Right lobe of liver (tissue), 6 donors: Measurements from ENCODE around the gene SDK1. TPM values are rescaled to one million over a fixed set of nuclear protein-coding genes. Genes with fewer than 3 reads are reported as not detected.

Source experiments
- ATAC-seq, 4 donors: fragments of 200-7000 bp; cut with Tn5 transposase; one replicate each; pipeline ENCODE4 v1.9.1; 2020; ENCODE audit warnings: mild to moderate bottlenecking in 4 of 4, moderate library complexity in 4 of 4
- DNase-seq, 3 donors: peaks; one replicate each; pipeline ENCODE4 v3.0.0-alpha.2; 2020
- H3K27ac ChIP-seq, 3 donors: fragments of 200-600 bp; one replicate each; pipeline ENCODE4 v1.8.0; 2022
- H3K27me3 ChIP-seq, 2 donors: fragments of 200-600 bp; one replicate each; pipeline ENCODE4 v1.8.0; 2022
- H3K36me3 ChIP-seq, 4 donors: fragments of 200-600 bp; sonication (generic) in 1 of 4; one replicate each; pipeline versions ENCODE4 v1.5.1 to v1.8.0; 2017 to 2022; ENCODE audit warnings: control low read depth in 1 of 4
- H3K4me1 ChIP-seq, 4 donors: fragments of 200-600 bp; sonication (generic) in 1 of 4; one replicate each; pipeline versions ENCODE4 v1.5.1 to v1.8.0; 2017 to 2022; ENCODE audit warnings: control low read depth in 1 of 4
- H3K4me3 ChIP-seq, 3 donors: fragments of 200-600 bp; one replicate each; pipeline ENCODE4 v1.8.0; 2022
- H3K9me3 ChIP-seq, 4 donors: fragments of 200-600 bp; sonication (generic) in 1 of 4; one replicate each; pipeline versions ENCODE4 v1.5.1 to v1.8.0; 2017 to 2022; ENCODE audit warnings: control low read depth in 1 of 4
- CTCF ChIP-seq, 4 donors: fragments of 200-600 bp in 3 of 4; fragments of 450-650 bp in 1 of 4; IDR thresholded peaks; one replicate each; pipeline versions ENCODE4 v1.5.1 to v1.8.0; 2016 to 2022; ENCODE audit warnings: antibody characterized with exemption in 4 of 4, mild to moderate bottlenecking in 2 of 4
- POLR2A ChIP-seq: fragments of 450-650 bp; IDR thresholded peaks from one replicate; pipeline ENCODE4 v1.6.1; 2017; ENCODE audit warnings: antibody characterized with exemption, mild to moderate bottlenecking
- WGBS: methylation state at CpG from one replicate; pipeline ENCODE4 v1.1.6; 2018; ENCODE audit warnings: low coverage, low lambda C conversion rate; ENCODE audit not compliant: insufficient coverage; ENCODE audit errors: missing lambda C conversion rate; 5-methylcytosine and 5-hydroxymethylcytosine counted together
- intact Hi-C, 2 donors: fragments of 100-400 bp; cut with DNase I; formaldehyde crosslinking; loops; one replicate each; pipeline versions ENCODE4 v1.11.2 to v1.14.1; 2022
- total RNA-seq, 6 experiments: library from RNA; depleted of rRNA in 2 of 6; stranded (reverse); fragments of >200 nt in 2 of 6; fragmentation: NEBNext Ultra II Directional in 3 of 6; extraction: Animal tissue kit (Norgen Biotek cat#: 25700) in 3 of 6; gene quantifications; one replicate each; pipeline versions ENCODE4 v1.1.0 to v1.2.4, GENCODE V29; 2016 to 2023
- donor health status: DM: no; HTN: yes; CAD: no.
- donor health status: DM: no; HTN: no; CAD: no.
- donor health status: DM: no; HTN: no; CAD: no.
- donor health status: DM: no; HTN: yes; CAD: no.
- donor health status: DM: no; HTN: yes; CAD: no.

SDK1 gene
- total RNA-seq, 6 experiments from 2014 or later: 0.07 to 1.4 (median 0.65) TPM

DNA sequence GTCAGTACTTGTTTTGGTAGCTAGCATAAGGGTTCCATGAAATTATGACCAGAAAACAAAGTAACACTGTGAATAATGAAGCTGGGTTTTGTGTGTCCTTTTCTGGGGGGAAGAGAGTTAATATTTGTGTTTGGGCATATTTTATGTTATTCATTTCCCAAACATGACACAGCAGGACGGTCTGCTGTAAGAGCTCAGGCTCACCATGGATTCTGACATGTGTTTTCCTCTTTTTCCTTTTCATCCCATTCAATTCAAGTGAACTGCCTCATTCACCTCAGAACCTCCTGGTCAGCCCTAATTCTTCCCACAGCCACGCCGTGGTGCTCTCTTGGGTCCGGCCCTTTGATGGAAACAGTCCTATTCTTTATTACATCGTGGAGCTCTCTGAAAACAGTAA lies 685.9 kb downstream of the SDK1 start:
- Histone ChIP-seq H3K27ac (no peak overlapping the region), H3K4me1 (no peaks in the 10 kb centered on the region), H3K4me3 (no peak overlapping the region), H3K36me3 (no peaks in the 10 kb centered on the region), H3K9me3 (no peaks in the 10 kb centered on the region), H3K27me3 (no peaks in the 10 kb centered on the region)
- TF ChIP-seq POLR2A (no peak), CTCF (IDR thresholded peaks at IDR 0.05) (no peak)
- intact Hi-C loops: no loop called here
- DNase-seq (no peak), ATAC-seq (no peak)
- WGBS: 78% methylated on average over 5 of the region's 5 CpGs

DNA sequence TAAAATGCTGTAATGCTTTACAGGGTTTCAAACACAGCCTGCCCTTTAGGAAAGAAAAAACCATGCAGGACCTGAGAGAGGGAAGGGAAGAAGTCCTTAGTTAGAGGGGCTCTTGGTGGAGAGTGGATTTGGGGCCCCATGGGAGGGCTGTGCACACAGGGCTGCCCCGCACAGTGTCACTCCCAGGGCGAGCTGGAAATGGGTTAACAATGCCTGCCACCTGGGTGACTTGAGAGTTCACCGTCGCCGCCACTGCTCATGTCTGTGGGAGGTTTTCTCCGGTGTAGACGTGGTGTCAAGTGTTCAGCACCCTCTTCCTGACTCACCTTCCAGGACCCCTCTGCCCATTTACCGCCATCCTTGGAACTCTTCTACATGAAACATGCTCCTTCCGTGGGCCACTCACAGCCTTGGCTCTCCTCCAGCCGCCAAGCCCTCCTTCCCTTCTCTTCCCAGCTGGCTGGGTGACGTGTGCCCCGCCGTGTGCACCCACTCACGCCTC lies 686.4 kb downstream of the SDK1 start:
- Histone ChIP-seq H3K4me3 (no peak overlapping the region), H3K36me3 (no peaks in the 10 kb centered on the region), H3K27ac (no peak overlapping the region), H3K9me3 (no peaks in the 10 kb centered on the region), H3K4me1 (no peaks in the 10 kb centered on the region), H3K27me3 (no peaks in the 10 kb centered on the region)
- no peak for DNase-seq
- TF ChIP-seq POLR2A (no peak), CTCF (IDR thresholded peaks at IDR 0.05) (no peak)
- ATAC-seq: no peak
- 31% methylated on average over 7 of the region's 14 CpGs for WGBS
- intact Hi-C loops: no loop called here

GRCh38 chr7:3989723-3990122 lies 688.7 kb downstream of the SDK1 start:
- 68% methylated on average over 3 of the region's 11 CpGs for WGBS
- DNase-seq (no peak), ATAC-seq (no peak)
- H3K4me3 ChIP-seq: no peak overlapping the region
- TF ChIP-seq POLR2A (no peak), CTCF (IDR thresholded peaks at IDR 0.05) (no peak)
- no peaks in the 10 kb centered on the region for H3K9me3 ChIP-seq
- intact Hi-C loops: no loop called here
- H3K27me3 ChIP-seq: no peaks in the 10 kb centered on the region
- H3K36me3 ChIP-seq: no peaks in the 10 kb centered on the region
- no peaks in the 10 kb centered on the region for H3K4me1 ChIP-seq
- no peak overlapping the region for H3K27ac ChIP-seq

DNA sequence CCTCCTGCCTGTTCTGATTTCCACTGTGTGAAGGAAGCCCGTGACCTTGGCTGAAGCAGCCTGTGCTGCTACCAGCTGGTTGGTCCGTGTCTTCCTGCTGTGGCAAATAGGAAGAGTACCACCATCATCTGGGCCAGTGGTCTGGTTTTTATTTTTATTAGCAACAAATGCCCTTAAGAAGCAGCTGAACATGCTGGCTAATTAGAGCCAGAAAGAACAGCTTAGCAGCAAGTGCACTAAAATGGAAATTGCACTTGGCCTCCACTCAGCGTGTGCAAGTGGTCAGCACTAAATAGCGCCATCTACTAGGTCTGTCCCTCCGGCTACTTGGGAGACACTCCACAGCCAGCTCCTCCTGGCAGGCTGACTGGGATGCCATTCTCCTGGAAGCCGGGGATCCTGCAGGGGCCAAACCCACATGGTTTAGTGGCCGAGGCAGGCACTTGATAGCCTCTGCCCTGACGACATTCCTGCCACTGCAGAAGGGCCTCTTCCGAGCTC lies 690.7 kb downstream of the SDK1 start:
- 68% methylated on average over 4 of the region's 9 CpGs for WGBS
- no peak overlapping the region for H3K4me3 ChIP-seq
- no peak overlapping the region for H3K27ac ChIP-seq
- H3K4me1 ChIP-seq: no peaks in the 10 kb centered on the region
- DNase-seq (no peak), ATAC-seq (no peak)
- no peaks in the 10 kb centered on the region for H3K36me3 ChIP-seq
- intact Hi-C loops: no loop called here
- no peak for TF ChIP-seq CTCF (IDR thresholded peaks at IDR 0.05)
- no peaks in the 10 kb centered on the region for H3K27me3 ChIP-seq
- no peaks in the 10 kb centered on the region for H3K9me3 ChIP-seq

DNA sequence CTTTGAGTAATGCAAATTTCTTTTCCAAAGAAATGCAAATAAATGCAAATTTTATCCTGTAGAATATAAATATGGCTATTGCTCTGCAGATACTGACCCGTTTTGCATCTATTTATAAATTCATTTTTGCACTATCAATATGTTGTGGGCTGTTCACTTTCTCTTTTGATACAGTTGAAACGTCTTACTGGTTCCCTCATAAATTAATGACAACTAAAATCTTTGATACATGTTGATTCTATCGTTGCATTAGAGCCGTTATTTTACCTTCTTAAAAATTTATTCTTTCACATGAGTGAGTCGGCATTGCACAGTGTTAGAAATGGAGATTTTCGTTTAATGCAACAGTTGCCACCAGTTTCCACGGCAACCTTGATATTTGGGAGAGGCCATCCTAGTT lies 691.8 kb downstream of the SDK1 start:
- no peak overlapping the region for H3K4me3 ChIP-seq
- no peaks in the 10 kb centered on the region for H3K27me3 ChIP-seq
- ATAC-seq: no peak
- no peak for DNase-seq
- H3K36me3 ChIP-seq: no peaks in the 10 kb centered on the region
- intact Hi-C loops: no loop called here
- H3K27ac ChIP-seq: no peak overlapping the region
- no peaks in the 10 kb centered on the region for H3K9me3 ChIP-seq
- no peaks in the 10 kb centered on the region for H3K4me1 ChIP-seq
- no peak for TF ChIP-seq CTCF (IDR thresholded peaks at IDR 0.05)
- TF ChIP-seq POLR2A: no peak
- 68% methylated on average over 7 of the region's 7 CpGs for WGBS
